OCI-M2 (cell line): Measurements from ENCODE around the gene KLHL26.

Experiments used
- DNase-seq: peaks from one replicate; lab custom pipeline; 2025; ENCODE audit not compliant: unreplicated experiment; lab: John Stamatoyannopoulos, UW

The KLHL26 gene

GRCh38 chr19:18683109-18683957, 46.5 kb downstream of the KLHL26 start, which contains the start of gene CRTC1:
TSS of gene CRTC1 (plus strand) at chr19:18683680. CDS start at chr19:18683703, 23 bp downstream.
- DNase-seq = peak; percentile 25

- no peak for DNase-seq
These were observed 47.3 kb downstream of the KLHL26 start for GRCh38 chr19:18683958-18684641.

- DNase-seq = no peak
These were observed 47.8 kb downstream of the KLHL26 start for GRCh38 chr19:18684642-18684993.

- no peak for DNase-seq
These were observed 48.9 kb downstream of the KLHL26 start for GRCh38 chr19:18685597-18686190.

GRCh38 chr19:18687740-18688465, 51.1 kb downstream of the KLHL26 start:
- no peak for DNase-seq

- no peak for DNase-seq
These were observed 59.2 kb downstream of the KLHL26 start for GRCh38 chr19:18696023-18696422.

GRCh38 chr19:18697680-18698079, 60.9 kb downstream of the KLHL26 start:
- DNase-seq = no peak

GRCh38 chr19:18698321-18699167, 61.7 kb downstream of the KLHL26 start:
- DNase-seq = no peak

- DNase-seq = no peak
These were observed 62.7 kb downstream of the KLHL26 start for GRCh38 chr19:18699403-18700054.

GRCh38 chr19:18700501-18701249, 63.8 kb downstream of the KLHL26 start:
- DNase-seq = no peak

GRCh38 chr19:18701250-18701608, 64.4 kb downstream of the KLHL26 start:
- DNase-seq = no peak

- no peak for DNase-seq
These were observed 67.2 kb downstream of the KLHL26 start for GRCh38 chr19:18704054-18704453.

GRCh38 chr19:18704971-18705370, 68.1 kb downstream of the KLHL26 start:
- DNase-seq = no peak

- DNase-seq = no peak
These were observed 71.8 kb downstream of the KLHL26 start for GRCh38 chr19:18708452-18709231.

GRCh38 chr19:18709546-18709945, 72.7 kb downstream of the KLHL26 start:
- DNase-seq = no peak

- DNase-seq = no peak
These were observed 73.4 kb downstream of the KLHL26 start for GRCh38 chr19:18710186-18710585.

- no peak for DNase-seq
These were observed 74.3 kb downstream of the KLHL26 start for GRCh38 chr19:18710996-18711751.

GRCh38 chr19:18711893-18712292, 75.1 kb downstream of the KLHL26 start:
- DNase-seq = no peak
